GM12864 (cell line): Measurements from ENCODE around the gene TMEM63A.

Experiments used
- DNase-seq: peaks from one replicate; pipeline ENCODE4 v3.0.0-alpha.2; 2011; ENCODE audit warnings: low read depth
- H3K4me3 ChIP-seq: 2 replicates; pipeline ENCODE4 v1.5.1; 2011; ENCODE audit warnings: mild to moderate bottlenecking, low read depth, low read length, control low read depth
- CTCF ChIP-seq: IDR thresholded peaks from 2 replicates; pipeline ENCODE4 v1.5.1; 2011; ENCODE audit warnings: low read depth, mild to moderate bottlenecking, moderate library complexity, low read length, control low read depth, inconsistent platforms; ENCODE audit errors: missing control alignments

TMEM63A gene

GRCh38 chr1:225849925-225850324 lies 32.3 kb downstream of the TMEM63A start:
- H3K4me3 ChIP-seq = no peak overlapping the region
- no peak for DNase-seq
- no peak for TF ChIP-seq CTCF

GRCh38 chr1:225848030-225848955 lies 33.9 kb downstream of the TMEM63A start:
- peak; percentile 39 for DNase-seq
- H3K4me3 ChIP-seq = no peak overlapping the region
- TF ChIP-seq CTCF = no peak

- no peak for TF ChIP-seq CTCF
- DNase-seq = no peak
- no peak overlapping the region for H3K4me3 ChIP-seq
These were observed 34.6 kb downstream of the TMEM63A start for GRCh38 chr1:225847610-225848009.

DNA sequence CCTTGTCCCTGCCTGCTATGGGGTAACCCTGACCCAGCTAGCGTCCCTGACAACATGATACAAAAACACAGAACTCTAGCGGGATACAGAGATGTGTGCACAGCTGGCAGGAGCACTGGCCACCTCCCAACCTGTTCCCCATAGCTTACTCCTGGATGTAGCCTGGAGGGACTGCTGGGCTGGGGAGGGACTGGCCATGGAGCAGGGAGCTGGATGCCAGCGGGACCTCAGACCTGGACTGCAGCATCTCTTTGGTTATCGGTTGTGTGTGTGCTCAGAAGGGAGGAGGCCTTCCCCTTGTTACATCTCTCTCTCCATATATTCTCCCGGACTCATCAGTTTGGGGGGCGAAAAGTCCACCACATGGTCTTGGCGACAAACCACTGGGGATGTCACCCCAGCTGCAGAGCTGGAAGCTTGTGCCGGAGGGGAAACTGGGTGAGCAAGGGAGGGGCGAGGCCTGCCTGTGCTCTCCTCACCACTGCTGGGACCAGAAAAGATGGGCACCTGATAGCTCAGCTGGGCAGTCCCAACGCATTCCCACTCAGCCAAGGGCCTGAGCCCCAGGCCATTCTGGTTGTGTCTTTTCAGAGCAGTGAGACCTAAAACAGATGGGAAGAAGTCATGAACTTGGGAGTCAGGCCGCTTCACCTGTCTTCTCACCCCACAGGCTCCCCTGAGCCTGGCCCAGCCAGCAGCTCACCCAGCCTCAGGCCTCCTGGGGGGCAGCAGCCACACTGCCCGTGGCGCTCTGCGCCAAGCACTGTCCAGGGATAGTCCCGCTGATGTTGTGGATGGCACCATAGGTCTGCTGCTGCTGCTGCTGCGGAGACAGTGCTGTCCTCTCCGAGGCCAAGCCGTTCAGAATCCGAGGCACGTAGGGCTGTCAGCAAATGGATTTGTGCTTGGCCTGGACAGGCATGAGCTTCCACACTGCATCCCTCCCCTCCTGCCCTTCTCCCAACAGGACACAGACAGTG lies 35.6 kb downstream of the TMEM63A start:
- no peak overlapping the region for H3K4me3 ChIP-seq
- TF ChIP-seq CTCF = no peak
- no peak for DNase-seq

DNA sequence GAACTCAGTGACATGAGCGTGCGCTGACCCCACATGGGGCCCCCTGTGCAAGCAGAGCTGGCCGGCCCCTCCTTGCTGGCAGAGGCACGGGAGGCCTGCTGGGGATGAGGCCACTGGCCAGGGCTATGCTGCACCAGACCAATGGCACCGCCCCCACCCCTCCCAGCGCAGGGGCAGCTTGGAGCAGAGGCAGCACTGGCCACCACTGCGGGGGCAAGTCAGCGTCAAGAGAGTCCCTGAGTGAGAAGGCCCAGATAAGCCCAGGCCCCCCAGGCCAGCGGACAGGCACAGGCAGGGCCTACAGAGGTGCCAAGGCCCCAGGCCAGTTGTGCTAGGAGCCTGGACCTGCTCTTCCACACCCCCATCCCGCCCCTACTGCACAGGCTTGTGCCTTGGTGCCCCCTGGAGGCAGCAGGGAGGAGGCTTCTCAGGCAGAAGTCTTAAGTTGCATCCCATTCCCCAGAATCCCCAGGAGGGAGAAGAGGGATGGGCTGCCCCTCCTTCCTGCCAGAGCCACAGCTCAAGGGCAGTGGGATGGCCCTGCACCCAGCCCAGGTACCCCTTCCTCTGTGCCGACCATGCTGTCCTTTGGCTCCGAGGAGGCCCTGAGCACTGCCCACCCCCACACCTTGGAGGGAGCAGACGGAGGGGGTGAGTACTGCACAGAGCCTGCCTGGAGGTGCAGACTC lies 36.5 kb downstream of the TMEM63A start:
- no peak for DNase-seq
- peak; percentile 52 for TF ChIP-seq CTCF
- no peak overlapping the region for H3K4me3 ChIP-seq

- TF ChIP-seq CTCF = no peak
- DNase-seq = no peak
- H3K4me3 ChIP-seq = no peak overlapping the region
These were observed 37.1 kb downstream of the TMEM63A start for GRCh38 chr1:225845097-225845496.
